ENCODE measurements around the gene RNF223. TPM values are rescaled to one million over a fixed set of nuclear protein-coding genes. Genes with fewer than 3 reads are reported as not detected.
"Not testable (repeated sequence)": the region's sequence is repeated elsewhere in the genome, so short reads cannot be mapped to it uniquely, and the experiment has no call there.

RNF223 gene
- total RNA-seq, 2 experiments from 2014 or later = not detected

DNA sequence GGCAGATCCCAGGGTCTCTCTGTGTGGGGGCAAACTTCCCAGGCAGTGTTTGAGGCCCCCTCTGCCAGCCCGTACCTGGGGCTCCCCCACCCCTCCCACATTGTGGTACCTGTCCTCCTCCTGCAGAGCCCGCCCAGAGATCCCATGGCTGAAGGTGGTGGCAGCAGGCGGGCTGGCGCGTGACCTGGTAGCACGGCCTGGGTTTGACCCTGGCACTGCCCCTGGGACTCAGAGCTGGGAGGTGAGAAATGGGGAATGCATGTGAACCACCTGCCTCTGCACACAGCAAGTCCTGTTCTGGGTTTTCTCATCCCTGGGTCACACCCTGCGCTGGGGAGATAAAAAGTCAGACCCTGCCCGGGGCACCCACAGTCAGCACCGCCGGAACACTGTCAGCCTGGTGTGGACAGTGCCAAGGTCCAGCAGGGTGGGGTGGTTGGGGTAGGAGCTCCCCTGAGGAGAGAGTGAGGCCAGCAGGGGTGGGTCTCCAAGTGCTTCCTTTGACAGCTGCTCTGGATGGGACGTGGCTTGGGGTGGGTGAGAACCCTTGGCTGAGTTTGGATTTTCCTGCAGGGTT is 42.4 kb downstream of the RNF223 start:
- DNase-seq (no peak), ATAC-seq (no peak)
- Mint-ChIP-seq H3K4me3 (no peak overlapping the region), H3K27me3 (peaks cover 11% of the 10 kb centered on the region), H3K27ac (no peak overlapping the region), H3K36me3 (no peaks in the 10 kb centered on the region), H3K9me3 (ENCODE audit: low read depth) (no peaks in the 10 kb centered on the region), H3K4me1 (peaks cover 9% of the 10 kb centered on the region)
- CTCF ChIA-PET = interaction anchor here (0.9 to 4.0 kb wide), 13 partner anchors 10 to 344 kb away, joined by 3 to 40 read pairs (median 6); partner anchors contain the start of genes AURKAIP1 and ISG15

DNA sequence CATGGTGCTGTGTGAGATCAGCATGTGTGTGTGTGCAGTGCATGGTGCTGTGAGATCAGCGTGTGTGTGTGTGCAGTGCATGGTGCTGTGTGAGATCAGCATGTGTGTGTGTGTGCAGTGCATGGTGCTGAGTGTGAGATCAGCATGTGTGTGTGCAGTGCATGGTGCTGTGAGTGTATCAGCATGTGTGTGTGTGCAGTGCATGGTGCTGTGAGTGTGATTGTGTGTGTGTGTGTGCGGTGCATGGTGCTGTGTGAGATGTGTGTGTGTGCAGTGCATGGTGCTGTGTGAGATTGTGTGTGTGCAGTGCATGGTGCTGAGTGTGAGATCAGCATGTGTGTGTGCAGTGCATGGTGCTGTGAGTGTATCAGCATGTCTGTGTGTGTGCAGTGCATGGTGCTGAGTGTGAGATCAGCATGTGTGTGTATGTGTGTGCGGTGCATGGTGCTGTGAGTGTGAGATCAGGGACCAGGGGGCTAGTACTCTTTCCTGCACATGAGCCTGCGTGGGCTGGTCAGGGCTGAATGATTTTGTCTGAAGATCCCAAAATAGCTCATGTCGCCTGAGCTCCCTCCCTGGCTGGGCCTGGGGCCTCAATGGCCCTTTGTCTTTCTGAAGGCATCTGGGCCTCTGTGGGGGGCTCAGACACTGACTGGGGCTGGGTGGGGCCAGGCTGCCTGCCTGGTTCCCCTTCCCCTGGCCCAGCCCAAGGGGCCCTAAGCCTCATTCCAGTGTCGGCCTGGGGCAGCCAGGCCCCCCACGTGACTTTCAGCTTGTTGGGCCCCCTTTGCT is 43.0 kb downstream of the RNF223 start:
- not testable (repeated sequence) for H3K4me3 Mint-ChIP-seq; H3K27ac Mint-ChIP-seq; H3K9me3 Mint-ChIP-seq (ENCODE audit: low read depth); ATAC-seq; H3K36me3 Mint-ChIP-seq; DNase-seq; H3K4me1 Mint-ChIP-seq
- CTCF ChIA-PET = interaction anchor here (1.0 to 4.0 kb wide), 8 partner anchors 12 to 341 kb away, joined by 3 to 40 read pairs (median 12); partner anchors contain the start of gene ISG15
- peaks cover 12% of the 10 kb centered on the region for H3K27me3 Mint-ChIP-seq

DNA sequence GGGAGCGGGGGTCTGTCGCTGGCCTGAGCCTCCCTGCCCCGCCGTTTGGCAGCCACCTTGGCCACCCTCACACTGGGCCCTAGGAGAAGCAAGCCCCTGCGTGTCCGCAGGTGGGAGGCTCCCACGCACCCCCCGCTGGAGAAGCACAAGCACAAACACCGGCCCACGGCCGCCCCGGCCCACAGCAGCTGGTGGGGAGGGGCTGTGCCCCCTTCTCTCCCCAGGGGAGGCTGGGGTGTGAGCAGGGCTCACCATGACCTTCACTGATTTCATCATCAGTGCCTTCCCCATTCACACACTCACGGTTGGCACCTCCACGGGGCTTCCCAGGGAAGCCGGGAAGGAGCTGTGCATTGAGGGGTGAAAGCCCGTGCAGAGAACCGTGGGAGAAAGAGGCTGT is 46.3 kb downstream of the RNF223 start:
- CTCF ChIA-PET = no interaction called here
- Mint-ChIP-seq H3K27me3 (peaks cover 11% of the 10 kb centered on the region), H3K4me3 (no peak overlapping the region), H3K27ac (no peak overlapping the region), H3K9me3 (ENCODE audit: low read depth) (no peaks in the 10 kb centered on the region), H3K4me1 (peaks cover 3% of the 10 kb centered on the region), H3K36me3 (no peaks in the 10 kb centered on the region)
- ATAC-seq (no peak), DNase-seq (no peak)

DNA sequence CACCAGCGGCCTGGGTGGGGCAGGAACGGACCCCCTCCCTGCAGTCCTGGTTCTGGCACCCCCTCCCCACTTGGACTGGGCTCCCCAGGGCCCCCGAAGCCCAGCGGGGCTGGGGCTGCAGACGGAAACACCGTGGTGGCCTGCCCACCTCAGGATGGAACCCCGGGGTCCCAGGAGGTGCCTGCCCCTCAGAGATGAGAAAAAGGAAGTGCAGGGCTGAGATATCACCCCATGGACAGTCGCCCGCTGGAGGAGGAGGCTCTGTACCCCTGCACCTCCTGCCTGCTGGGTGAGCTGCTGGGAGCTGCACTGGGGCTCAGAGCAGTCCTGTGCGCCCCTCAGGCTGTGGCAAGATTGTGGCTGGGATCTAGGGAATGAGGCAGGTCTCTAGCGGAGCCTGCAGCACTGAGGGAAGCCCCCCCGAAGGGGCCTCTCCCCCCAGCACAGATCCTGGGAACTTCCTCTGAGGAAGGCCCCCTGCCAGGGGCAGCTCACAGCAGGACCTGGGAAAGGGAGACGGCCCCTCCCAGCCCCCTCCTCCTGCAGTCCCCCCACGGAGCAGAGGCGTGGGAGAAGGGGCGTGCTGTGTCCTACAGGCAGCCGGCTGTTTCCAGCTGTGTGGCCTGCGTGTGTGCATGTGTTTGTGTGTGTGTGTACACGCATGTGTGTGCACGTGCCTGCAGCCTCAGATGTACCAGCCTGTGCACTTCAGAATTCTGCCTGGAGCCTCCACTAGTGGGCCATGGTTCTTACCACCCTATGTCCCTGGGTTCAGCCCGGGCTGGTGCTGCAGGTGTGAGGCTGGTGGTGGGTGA is 47.3 kb downstream of the RNF223 start:
- ATAC-seq = no peak
- Mint-ChIP-seq H3K4me3 (no peak overlapping the region), H3K9me3 (ENCODE audit: low read depth) (no peaks in the 10 kb centered on the region), H3K27ac (no peak overlapping the region), H3K27me3 (peaks cover 11% of the 10 kb centered on the region), H3K4me1 (peaks cover 9% of the 10 kb centered on the region), H3K36me3 (no peaks in the 10 kb centered on the region)
- DNase-seq = no peak
- CTCF ChIA-PET = interaction anchor here (2.0 kb wide), 1 partner anchor 37 kb away, joined by 7 read pairs; no protein-coding TSS in a partner anchor

DNA sequence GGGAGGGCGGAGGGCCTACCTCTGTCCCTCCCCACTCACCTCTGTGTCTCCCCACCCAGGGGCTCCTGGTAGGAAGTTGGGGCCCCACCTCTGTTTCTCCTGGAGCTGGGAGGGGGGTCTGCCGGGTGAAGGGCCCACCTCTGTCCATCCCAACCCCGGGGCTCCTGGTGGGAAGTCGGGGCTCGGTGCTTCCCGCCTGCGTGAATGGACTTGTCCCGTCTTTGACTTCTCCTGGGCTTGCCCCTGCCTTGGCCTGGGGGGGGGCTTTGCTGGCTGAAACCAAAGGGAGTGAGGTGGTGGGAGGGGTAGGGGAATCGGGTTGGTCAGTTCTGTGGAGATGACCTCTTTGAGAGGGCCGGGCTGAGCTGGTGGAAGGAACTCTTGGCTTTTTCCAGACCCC is 48.4 kb downstream of the RNF223 start:
- no peaks in the 10 kb centered on the region for H3K36me3 Mint-ChIP-seq

DNA sequence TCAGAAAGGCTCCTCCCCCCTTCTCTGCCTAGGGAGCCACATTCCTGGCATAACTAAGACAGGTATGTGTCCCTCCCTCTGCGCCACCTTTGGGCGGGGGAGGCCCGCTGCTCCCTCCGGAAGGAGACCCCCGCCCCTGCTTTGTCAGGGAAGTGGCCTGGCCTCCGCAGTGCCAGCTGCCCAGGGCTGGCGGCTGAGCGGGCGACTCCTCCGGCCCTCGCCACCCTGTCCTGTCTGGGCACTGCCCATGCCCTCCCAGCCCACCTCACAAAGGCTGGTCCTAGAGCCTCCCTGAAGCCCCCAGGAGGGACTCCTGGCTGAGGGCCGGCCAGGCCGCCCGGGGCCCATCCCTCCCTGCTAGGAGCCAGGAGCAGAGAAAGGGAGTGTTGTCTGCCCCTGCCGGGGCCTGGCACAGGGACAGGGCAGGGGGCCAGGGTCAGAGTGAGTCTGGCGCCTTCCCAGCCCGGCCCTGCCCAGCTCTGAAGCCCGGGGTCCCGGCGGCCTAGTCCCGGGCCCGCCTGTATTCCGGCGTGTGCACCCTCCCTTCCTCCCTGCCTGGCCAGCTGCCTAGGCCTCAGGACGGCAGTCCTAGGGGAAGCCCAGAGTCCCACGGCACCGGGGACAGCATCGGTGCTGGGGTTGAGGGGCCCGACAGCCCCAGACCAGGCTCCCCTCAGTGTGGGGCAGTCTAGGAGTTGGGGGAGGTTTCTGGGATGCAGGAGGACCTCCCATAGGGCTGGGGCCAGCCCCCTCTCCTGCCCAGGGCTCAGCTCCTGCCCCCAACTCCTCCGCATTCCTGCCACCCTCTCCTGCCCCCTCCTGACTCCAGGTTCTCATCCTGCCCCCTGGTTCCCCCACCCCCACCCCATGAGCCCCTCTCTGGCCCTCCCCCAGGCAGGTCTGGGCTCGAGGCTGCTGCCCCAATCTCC is 49.1 kb downstream of the RNF223 start:
- CTCF ChIA-PET = interaction anchor here (0.6 to 2.0 kb wide), 2 partner anchors 34 to 39 kb away, joined by 3 to 7 read pairs; no protein-coding TSS in a partner anchor
- H3K27ac Mint-ChIP-seq = no peak overlapping the region
- no peaks in the 10 kb centered on the region for H3K9me3 Mint-ChIP-seq (ENCODE audit: low read depth)
- H3K4me1 Mint-ChIP-seq = peaks cover 11% of the 10 kb centered on the region
- peaks cover 14% of the 10 kb centered on the region for H3K27me3 Mint-ChIP-seq
- H3K36me3 Mint-ChIP-seq = no peaks in the 10 kb centered on the region
- H3K4me3 Mint-ChIP-seq = no peak overlapping the region
- ATAC-seq (no peak), DNase-seq (no peak)

More for the DNA sequence above, 48.4 kb downstream of the RNF223 start:
- no peak overlapping the region for H3K27ac Mint-ChIP-seq
- peaks cover 14% of the 10 kb centered on the region for H3K27me3 Mint-ChIP-seq
- H3K4me3 Mint-ChIP-seq = no peak overlapping the region
- H3K9me3 Mint-ChIP-seq (ENCODE audit: low read depth) = no peaks in the 10 kb centered on the region
- H3K4me1 Mint-ChIP-seq = peaks cover 11% of the 10 kb centered on the region
- CTCF ChIA-PET = interaction anchor here (0.6 to 2.0 kb wide), 2 partner anchors 34 to 38 kb away, joined by 3 to 7 read pairs; no protein-coding TSS in a partner anchor
- no peak for DNase-seq
- ATAC-seq = no peak

DNA sequence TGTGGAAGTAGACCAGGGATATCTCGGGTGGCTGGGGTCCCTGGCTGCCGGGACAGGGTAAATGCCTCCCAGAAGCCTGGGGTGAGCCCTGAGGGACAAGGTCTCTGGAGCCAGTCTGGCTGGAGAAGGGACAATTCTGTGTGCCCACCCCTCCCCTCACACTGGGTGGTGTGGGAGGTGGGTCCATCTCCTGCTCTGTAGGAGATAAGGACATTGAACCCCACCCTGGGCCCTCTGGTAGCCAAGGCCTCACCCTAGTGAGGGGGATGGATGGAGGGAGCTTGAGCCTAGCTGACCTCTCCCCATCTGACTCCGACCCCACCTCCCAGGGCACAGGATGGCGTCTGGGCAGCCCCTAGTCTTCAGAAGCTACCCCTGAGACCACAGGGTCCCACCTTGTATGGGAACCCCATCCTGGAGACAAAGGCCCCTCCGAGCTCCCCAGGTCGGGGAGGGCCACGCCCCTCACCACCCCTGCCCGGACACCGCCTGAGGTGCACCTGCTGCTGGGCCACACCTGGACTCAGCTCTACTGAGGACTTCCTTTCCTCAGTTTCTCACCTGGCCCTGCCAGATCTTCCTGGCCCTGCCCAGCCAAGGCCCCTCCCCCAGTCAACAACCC is 49.8 kb downstream of the RNF223 start:
- CTCF ChIA-PET = no interaction called here
- no peak for DNase-seq
- peaks cover 11% of the 10 kb centered on the region for H3K4me1 Mint-ChIP-seq

DNA sequence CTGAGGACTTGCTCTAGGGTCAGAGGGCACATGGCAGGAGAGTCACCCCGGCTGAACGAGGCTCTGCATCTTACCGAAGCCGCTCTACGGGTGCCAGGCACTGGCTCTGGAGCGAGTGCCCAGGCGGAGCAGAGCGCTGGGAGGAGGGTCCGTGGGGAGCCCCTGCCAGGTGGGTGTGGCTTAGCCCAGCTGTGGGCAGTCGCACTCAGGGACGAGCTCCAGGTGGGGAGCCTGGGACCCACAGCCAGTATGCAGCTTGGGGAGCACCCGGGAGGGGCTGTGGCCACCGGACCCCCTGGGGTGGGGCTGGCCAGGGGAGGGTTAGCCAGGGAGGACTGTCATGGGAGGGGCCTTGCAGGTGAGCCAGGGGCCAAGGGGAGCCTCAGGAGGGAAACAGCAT is 50.4 kb downstream of the RNF223 start:
- Mint-ChIP-seq H3K27me3 (peaks cover 14% of the 10 kb centered on the region), H3K4me1 (peaks cover 14% of the 10 kb centered on the region), H3K27ac (no peak overlapping the region), H3K4me3 (no peak overlapping the region), H3K9me3 (ENCODE audit: low read depth) (no peaks in the 10 kb centered on the region), H3K36me3 (no peaks in the 10 kb centered on the region)
- DNase-seq = no peak
- CTCF ChIA-PET = interaction anchor here (1.0 kb wide), 1 partner anchor 39 kb away, joined by 3 read pairs; no protein-coding TSS in a partner anchor
- no peak for ATAC-seq

More for the DNA sequence above, 49.8 kb downstream of the RNF223 start:
- H3K9me3 Mint-ChIP-seq (ENCODE audit: low read depth) = no peaks in the 10 kb centered on the region
- H3K27ac Mint-ChIP-seq = no peak overlapping the region
- H3K36me3 Mint-ChIP-seq = no peaks in the 10 kb centered on the region
- peaks cover 14% of the 10 kb centered on the region for H3K27me3 Mint-ChIP-seq
- ATAC-seq = no peak
- no peak overlapping the region for H3K4me3 Mint-ChIP-seq

DNA sequence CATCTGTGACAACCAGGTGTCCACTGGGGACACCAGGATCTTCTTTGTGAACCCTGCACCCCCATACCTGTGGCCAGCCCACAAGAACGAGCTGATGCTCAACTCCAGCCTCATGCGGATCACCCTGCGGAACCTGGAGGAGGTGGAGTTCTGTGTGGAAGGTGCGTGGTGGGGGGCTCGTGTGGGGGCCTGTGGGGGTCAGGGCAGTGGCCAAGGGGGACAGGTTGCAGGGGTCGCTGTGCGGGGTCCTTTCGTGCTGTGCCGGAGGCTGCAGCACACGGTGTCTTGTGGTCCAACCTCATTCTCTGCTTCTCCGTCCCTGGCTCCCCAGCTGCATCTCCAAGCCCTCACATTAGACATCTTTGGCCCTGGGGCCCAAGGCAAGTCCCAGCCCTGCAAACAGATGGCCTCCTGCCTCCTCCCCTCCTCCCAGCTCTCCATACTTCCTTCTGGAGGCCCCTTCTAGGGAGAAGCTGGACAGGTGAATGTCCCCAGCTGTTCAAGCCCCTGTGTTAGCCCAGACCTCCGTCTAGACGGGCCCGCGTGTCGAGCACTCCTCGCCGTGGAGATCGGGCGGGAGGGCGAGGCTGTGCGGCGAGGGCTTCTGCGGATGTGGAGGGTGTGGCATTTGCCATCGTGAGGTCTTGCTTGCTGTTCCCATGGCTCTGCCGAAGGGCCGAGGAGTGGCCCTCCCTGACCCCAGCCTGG is 51.6 kb downstream of the RNF223 start:
- H3K4me1 Mint-ChIP-seq = peaks cover 17% of the 10 kb centered on the region
- H3K27ac Mint-ChIP-seq = no peak overlapping the region
- H3K9me3 Mint-ChIP-seq (ENCODE audit: low read depth) = no peaks in the 10 kb centered on the region
- CTCF ChIA-PET = interaction anchor here (1.8 to 2.0 kb wide), 2 partner anchors 10 to 20 kb away, joined by 5 to 6 read pairs; no protein-coding TSS in a partner anchor
- H3K36me3 Mint-ChIP-seq = peaks cover under 1% of the 10 kb centered on the region
- peaks cover 14% of the 10 kb centered on the region for H3K27me3 Mint-ChIP-seq
- no peak overlapping the region for H3K4me3 Mint-ChIP-seq
- no peak for DNase-seq
- ATAC-seq = no peak

DNA sequence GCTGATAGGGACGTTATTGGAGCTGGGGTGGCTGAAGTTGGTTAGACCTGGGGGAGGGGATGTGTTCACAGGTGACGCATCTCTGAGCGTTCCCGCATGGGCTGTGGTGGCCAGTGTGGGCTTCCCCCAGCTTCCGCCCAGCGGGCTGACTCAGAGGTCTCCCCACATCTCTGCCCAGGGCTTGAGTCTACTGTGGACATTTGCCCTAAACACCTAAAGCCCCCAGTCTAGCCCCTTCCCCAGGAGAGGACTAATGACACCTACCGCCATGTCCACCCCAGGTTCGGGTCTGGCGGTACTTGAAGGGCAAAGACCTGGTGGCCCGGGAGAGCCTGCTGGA is 52.2 kb downstream of the RNF223 start:
- peaks cover 14% of the 10 kb centered on the region for H3K27me3 Mint-ChIP-seq
- no peak overlapping the region for H3K4me3 Mint-ChIP-seq
- no peak for ATAC-seq
- CTCF ChIA-PET = interaction anchor here (1.4 to 2.0 kb wide), 3 partner anchors 10 to 37 kb away, joined by 4 to 6 read pairs (median 5); no protein-coding TSS in a partner anchor
- H3K9me3 Mint-ChIP-seq (ENCODE audit: low read depth) = no peaks in the 10 kb centered on the region
- DNase-seq = no peak
- peaks cover 22% of the 10 kb centered on the region for H3K4me1 Mint-ChIP-seq
- peaks cover 6% of the 10 kb centered on the region for H3K36me3 Mint-ChIP-seq
- no peak overlapping the region for H3K27ac Mint-ChIP-seq

DNA sequence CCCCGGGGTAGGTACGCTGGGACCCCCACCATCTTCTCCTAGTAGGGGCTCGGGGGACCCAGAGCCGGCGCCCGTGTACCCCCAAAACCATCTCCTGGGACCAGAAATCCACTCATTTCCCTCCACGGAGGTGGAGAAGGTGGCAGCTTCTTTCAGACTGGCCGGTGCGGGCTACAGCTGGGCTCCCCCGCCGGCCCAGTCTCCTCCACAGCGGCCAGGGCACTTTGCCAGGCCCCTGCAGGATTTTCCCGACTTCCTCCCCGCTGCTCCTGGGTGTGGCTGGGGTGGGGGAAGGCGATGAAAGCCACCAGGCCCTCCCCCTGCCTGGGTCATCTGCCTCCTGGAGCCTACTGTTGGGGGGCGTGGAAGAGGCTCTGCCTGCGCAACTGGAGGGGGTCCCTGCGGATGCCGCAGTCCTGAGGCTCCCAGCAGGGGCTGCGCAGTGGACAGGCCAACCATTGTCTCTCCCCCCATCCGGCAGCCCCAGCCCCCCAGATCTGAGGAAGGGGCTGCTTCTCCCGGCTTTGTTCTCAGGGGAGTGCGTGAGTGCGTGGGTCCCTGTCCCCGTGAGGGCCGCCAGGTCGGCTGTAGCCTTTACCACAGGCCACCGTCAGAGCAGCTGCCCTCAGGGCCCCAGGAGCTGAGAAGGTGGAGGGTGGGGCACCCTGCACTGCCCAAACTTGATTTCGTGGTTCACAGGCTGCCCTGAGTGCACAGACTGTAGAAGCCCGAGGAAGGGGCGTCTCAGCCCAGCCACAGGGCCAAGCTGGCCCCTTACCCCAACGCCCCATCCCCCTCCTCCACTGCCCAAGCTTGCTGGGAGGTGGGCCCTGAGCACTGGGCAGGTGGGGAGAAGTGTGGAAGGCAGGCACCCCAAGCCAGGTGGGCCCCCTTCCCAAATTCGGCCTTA is 52.8 kb downstream of the RNF223 start:
- Mint-ChIP-seq H3K36me3 (peaks cover 10% of the 10 kb centered on the region), H3K4me1 (peaks cover 22% of the 10 kb centered on the region), H3K27ac (no peak overlapping the region), H3K4me3 (no peak overlapping the region), H3K9me3 (ENCODE audit: low read depth) (no peaks in the 10 kb centered on the region), H3K27me3 (peaks cover 14% of the 10 kb centered on the region)
- CTCF ChIA-PET = interaction anchor here (0.7 to 2.0 kb wide), 5 partner anchors 8 to 43 kb away, joined by 3 to 6 read pairs (median 5); partner anchors contain the start of gene ISG15
- ATAC-seq (no peak), DNase-seq (no peak)
